Esophagus muscularis mucosa (tissue), 4 donors: Measurements from ENCODE around the gene PREP.

Experiments used
- EP300 ChIP-seq: sonication (generic); formaldehyde crosslinking; IDR thresholded peaks from one replicate; pipeline ENCODE4 v1.6.1; 2017; ENCODE audit warnings: antibody characterized with exemption
- POLR2A ChIP-seq: fragments of 450-650 bp; IDR thresholded peaks from one replicate; pipeline ENCODE4 v1.6.1; 2017; ENCODE audit warnings: antibody characterized with exemption, moderate library complexity, mild to moderate bottlenecking, low read depth
- POLR2AphosphoS5 ChIP-seq, 2 donors: sonication (generic); formaldehyde crosslinking; IDR thresholded peaks; one replicate each; pipeline ENCODE4 v1.6.1; 2017; ENCODE audit warnings: antibody characterized with exemption in 2 of 2
- TF ChIP-seq, protein P1 (sequence below), 3 experiments: fragments of 200-600 bp in 2 of 3; fragments of 450-650 bp in 1 of 3; sonication (generic) in 2 of 3; IDR thresholded peaks; one replicate each; pipeline ENCODE4 v1.5.1; 2017 to 2019; ENCODE audit warnings: antibody characterized with exemption in 3 of 3, mild to moderate bottlenecking in 2 of 3, moderate library complexity in 1 of 3

DNA sequence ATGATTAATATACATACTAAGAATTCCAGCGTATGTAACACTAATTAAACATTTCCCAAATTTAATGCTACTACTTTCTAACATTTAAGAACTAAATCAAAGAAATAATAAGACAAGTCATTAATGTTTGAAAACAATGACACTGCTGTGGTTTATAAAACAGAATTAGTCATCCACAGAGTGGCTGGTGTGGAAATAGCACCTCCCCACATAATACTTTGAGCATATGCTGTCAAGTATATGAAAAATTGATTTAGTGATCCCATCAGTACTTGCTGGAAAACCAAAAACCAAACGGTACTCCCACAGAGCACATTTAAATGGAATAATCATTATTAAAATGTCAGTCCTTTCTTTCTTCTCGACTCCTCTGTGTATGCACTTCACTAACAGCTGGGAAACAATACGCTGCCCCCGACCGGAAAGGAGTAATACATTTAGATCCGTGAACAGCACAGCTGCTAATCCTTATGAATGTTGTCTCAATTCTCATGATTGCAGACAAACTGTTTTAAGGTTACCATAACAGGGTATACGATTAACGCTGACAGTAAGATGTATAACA is 78.4 kb downstream of the PREP start:
- TF ChIP-seq, protein P1, sequence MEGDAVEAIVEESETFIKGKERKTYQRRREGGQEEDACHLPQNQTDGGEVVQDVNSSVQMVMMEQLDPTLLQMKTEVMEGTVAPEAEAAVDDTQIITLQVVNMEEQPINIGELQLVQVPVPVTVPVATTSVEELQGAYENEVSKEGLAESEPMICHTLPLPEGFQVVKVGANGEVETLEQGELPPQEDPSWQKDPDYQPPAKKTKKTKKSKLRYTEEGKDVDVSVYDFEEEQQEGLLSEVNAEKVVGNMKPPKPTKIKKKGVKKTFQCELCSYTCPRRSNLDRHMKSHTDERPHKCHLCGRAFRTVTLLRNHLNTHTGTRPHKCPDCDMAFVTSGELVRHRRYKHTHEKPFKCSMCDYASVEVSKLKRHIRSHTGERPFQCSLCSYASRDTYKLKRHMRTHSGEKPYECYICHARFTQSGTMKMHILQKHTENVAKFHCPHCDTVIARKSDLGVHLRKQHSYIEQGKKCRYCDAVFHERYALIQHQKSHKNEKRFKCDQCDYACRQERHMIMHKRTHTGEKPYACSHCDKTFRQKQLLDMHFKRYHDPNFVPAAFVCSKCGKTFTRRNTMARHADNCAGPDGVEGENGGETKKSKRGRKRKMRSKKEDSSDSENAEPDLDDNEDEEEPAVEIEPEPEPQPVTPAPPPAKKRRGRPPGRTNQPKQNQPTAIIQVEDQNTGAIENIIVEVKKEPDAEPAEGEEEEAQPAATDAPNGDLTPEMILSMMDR (IDR thresholded peaks at IDR 0.05): no peak
- TF ChIP-seq POLR2A (no peak), POLR2AphosphoS5 (IDR thresholded peaks at IDR 0.05) (no peak), EP300 (no peak)
